Transverse colon (tissue), 4 donors: ENCODE results near the gene UPK1A. TPM values are rescaled to one million over a fixed set of nuclear protein-coding genes. Genes with fewer than 3 reads are reported as not detected.

Source experiments
- DNase-seq: peaks from one replicate; pipeline ENCODE4 v3.0.0-alpha.2; 2019
- H3K27ac ChIP-seq, 4 donors: fragments of 200-600 bp; sonication (generic); 2 replicates each; pipeline ENCODE4 v1.5.1; 2016 to 2018; ENCODE audit warnings: inconsistent platforms in 4 of 4
- H3K27me3 ChIP-seq: fragments of 200-600 bp; sonication (generic); 2 replicates; pipeline ENCODE4 v1.5.1; 2017; ENCODE audit warnings: inconsistent platforms
- H3K36me3 ChIP-seq, 4 donors: fragments of 200-600 bp; sonication (generic); 2 replicates each; pipeline ENCODE4 v1.5.1; 2017 to 2019; ENCODE audit warnings: inconsistent platforms in 4 of 4
- H3K4me1 ChIP-seq, 4 donors: fragments of 200-600 bp; sonication (generic); 2 replicates each; pipeline ENCODE4 v1.5.1; 2017 to 2020; ENCODE audit warnings: inconsistent platforms in 4 of 4
- H3K4me3 ChIP-seq, 4 donors: fragments of 200-600 bp; sonication (generic); 1 replicate in 1 of 4; 2 replicates in 3 of 4; pipeline versions ENCODE4 v1.5.1 to v1.6.1; 2017 to 2019; ENCODE audit warnings: inconsistent platforms in 4 of 4
- H3K9me3 ChIP-seq, 2 donors: fragments of 200-600 bp; sonication (generic); 2 replicates each; pipeline ENCODE4 v1.5.1; 2017 to 2019; ENCODE audit warnings: inconsistent platforms in 2 of 2
- CTCF ChIP-seq, 5 experiments: fragments of 200-600 bp in 3 of 5; fragments of 450-650 bp in 2 of 5; sonication (generic) in 3 of 5; IDR thresholded peaks; 1 replicate in 2 of 5; 2 replicates in 3 of 5; pipeline ENCODE4 v1.5.1; 2016 to 2017; ENCODE audit warnings: antibody characterized with exemption in 5 of 5, inconsistent platforms in 3 of 5, mild to moderate bottlenecking in 2 of 5, moderate library complexity in 1 of 5
- EP300 ChIP-seq: sonication (generic); formaldehyde crosslinking; IDR thresholded peaks from one replicate; pipeline ENCODE4 v1.6.1; 2017; ENCODE audit warnings: antibody characterized with exemption, low read depth
- POLR2A ChIP-seq: fragments of 450-650 bp; IDR thresholded peaks from one replicate; pipeline ENCODE4 v1.6.1; 2016; ENCODE audit warnings: antibody characterized with exemption, mild to moderate bottlenecking, moderate library complexity
- POLR2AphosphoS5 ChIP-seq, 3 donors: sonication (generic); formaldehyde crosslinking; IDR thresholded peaks; one replicate each; pipeline ENCODE4 v1.6.1; 2016; ENCODE audit warnings: antibody characterized with exemption in 3 of 3
- WGBS, 2 donors: methylation state at CpG; one replicate each; pipeline ENCODE4 v1.1.5; 2018; ENCODE audit warnings: low coverage in 1 of 2; 5-methylcytosine and 5-hydroxymethylcytosine counted together
- in situ Hi-C, 4 donors: fragments of 200-750 bp; cut with MboI; loops; one replicate each; pipeline versions ENCODE4 v1.15.0 to v1.15.1; 2017; ENCODE audit warnings: low sequenced_read_pairs in 3 of 4, low pct_ligation_motif_present in 1 of 4, low pct_unique_long_range_greater_than_20kb in 1 of 4
- intact Hi-C: fragments of 100-400 bp; cut with DNase I; formaldehyde crosslinking; loops from one replicate; pipeline ENCODE4 v1.15.1; 2023; ENCODE audit warnings: low total_unique reads
- total RNA-seq, 4 donors: library from RNA; depleted of rRNA; stranded (reverse); fragments of >200 nt; gene quantifications; one replicate each; pipeline ENCODE4 v1.1.0, GENCODE V29; 2016

UPK1A gene
- total RNA-seq, 4 donors from 2014 or later = not detected

GRCh38 chr19:35696835-35697234 is 30.5 kb downstream of the UPK1A start:
- Histone ChIP-seq H3K27me3 (no peaks in the 10 kb centered on the region), H3K4me3 (no peak overlapping the region), H3K4me1 (peaks cover 0 to 2% (median under 1%) of the 10 kb centered on the region in 4 donors), H3K9me3 (no peaks in the 10 kb centered on the region), H3K36me3 (no peaks in the 10 kb centered on the region), H3K27ac (no peak overlapping the region)
- intact Hi-C loops = no loop called here
- in situ Hi-C loops = loop anchor here in 1 of 4 donors (10.0 kb wide), 1 partner anchor 238 kb away; the partner anchor contains the start of gene LRFN3
- TF ChIP-seq EP300 (no peak), CTCF (IDR thresholded peaks at IDR 0.05) (no peak), POLR2AphosphoS5 (IDR thresholded peaks at IDR 0.05) (no peak), POLR2A (no peak)
- WGBS, 2 donors = 63% methylated on average over 4 of the region's 4 CpGs; no CpG with 5 or more reads in 1 of the 2 donors
- DNase-seq = no peak

DNA sequence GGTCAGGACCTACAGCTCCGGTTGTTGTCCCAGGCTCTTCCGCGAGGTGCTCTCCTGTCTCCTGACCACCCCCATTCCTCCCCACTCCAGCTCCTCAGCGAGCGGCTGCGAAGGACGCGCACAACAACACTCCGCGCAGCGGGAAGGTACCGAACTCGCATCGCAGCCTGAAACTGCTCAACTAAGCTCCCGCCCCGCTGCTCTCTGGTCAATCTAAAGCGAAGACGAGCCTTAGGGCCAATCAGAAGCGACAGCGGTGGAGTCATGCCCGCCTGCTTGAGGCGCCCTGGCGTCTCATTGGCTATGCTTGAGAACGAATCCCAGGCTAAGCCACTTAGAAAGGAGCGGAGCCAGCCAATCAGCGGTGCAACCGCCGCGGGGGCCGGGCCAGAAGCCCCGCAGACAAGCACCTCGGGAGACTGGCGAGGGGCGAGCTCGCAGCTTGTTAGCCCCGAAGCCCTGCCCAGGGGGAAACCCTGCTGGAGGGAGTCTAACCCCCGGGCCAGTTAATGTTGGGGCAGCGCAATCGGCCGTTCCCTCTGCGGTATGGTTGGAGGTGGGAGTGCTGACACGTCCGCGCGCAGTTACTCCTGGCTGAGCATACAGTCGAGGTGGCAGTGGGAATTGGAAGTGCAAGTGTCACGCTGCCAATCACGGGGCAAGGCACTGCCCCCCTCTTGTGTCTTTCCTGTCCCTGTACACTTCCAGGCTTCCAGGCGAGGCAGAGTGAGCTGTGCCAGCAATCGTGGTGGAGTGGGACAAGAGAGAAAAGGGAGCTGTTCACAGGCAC is 36.1 kb downstream of the UPK1A start:
- TF ChIP-seq POLR2A (peak; percentile 25), EP300 (no peak), CTCF (IDR thresholded peaks at IDR 0.05) (no peak), POLR2AphosphoS5 (IDR thresholded peaks at IDR 0.05) (peak in 1 of 3 donors; percentile 63)
- in situ Hi-C loops = no loop called here
- peaks cover 0 to 15% (median 8%) of the 10 kb centered on the region in 4 donors for H3K4me1 ChIP-seq
- peak; percentile 96 for DNase-seq
- WGBS, 2 donors = 0% methylated on average over 50 of the region's 50 CpGs; no CpG with 5 or more reads in 1 of the 2 donors
- H3K27me3 ChIP-seq = peaks cover 22% of the 10 kb centered on the region
- peak overlapping the region; percentile 44 to 76 (median 55) for H3K4me3 ChIP-seq
- no peaks in the 10 kb centered on the region for H3K36me3 ChIP-seq
- no peaks in the 10 kb centered on the region for H3K9me3 ChIP-seq
- intact Hi-C loops = no loop called here
- H3K27ac ChIP-seq = peak overlapping the region; percentile 44 to 72 (median 54)

DNA sequence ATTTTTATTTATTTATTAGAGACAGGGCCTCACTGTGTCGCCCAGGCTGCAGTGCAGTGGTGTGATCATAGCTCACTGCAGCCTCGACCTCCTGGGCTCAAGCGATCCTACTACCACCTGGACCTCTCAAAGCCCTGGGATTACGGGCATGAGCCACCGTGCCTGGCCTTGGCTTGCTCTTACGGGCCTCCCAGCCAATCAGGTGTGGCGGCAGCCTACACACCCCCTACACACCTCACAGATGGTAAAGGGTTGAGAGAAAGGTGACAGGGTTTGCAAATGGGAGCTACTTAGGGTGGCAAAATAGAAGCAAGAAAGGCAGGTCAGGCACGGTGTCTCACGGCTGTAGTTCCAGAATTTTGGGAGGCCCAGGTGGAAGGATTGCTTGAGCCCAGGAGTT is 37.0 kb downstream of the UPK1A start:
- no peaks in the 10 kb centered on the region for H3K36me3 ChIP-seq
- H3K27ac ChIP-seq = no peak overlapping the region
- intact Hi-C loops = no loop called here
- peaks cover 22% of the 10 kb centered on the region for H3K27me3 ChIP-seq
- peaks cover 0 to 15% (median 8%) of the 10 kb centered on the region in 4 donors for H3K4me1 ChIP-seq
- H3K9me3 ChIP-seq = no peaks in the 10 kb centered on the region
- in situ Hi-C loops = no loop called here
- DNase-seq = no peak
- TF ChIP-seq EP300 = no peak
- TF ChIP-seq POLR2A = no peak
- no peak for TF ChIP-seq CTCF (IDR thresholded peaks at IDR 0.05)
- no peak for TF ChIP-seq POLR2AphosphoS5 (IDR thresholded peaks at IDR 0.05)
- H3K4me3 ChIP-seq = no peak overlapping the region
- WGBS, 2 donors = 43% methylated on average over 9 of the region's 9 CpGs; no CpG with 5 or more reads in 1 of the 2 donors

GRCh38 chr19:35704218-35704617 is 37.9 kb downstream of the UPK1A start, which contains the start of gene ZBTB32:
Gene ZBTB32 (plus strand): TSS chr19:35704558. CDS start chr19:35714627, 10,069 bp downstream.
- WGBS, 2 donors = 31 to 46% methylated on average over 3 to 24 of the region's 24 CpGs
- no peaks in the 10 kb centered on the region for H3K36me3 ChIP-seq
- intact Hi-C loops = no loop called here
- TF ChIP-seq POLR2AphosphoS5 (IDR thresholded peaks at IDR 0.05) (no peak), CTCF (IDR thresholded peaks at IDR 0.05) (no peak), POLR2A (no peak), EP300 (no peak)
- no peak within 1 kb of the TSS for H3K27ac ChIP-seq
- DNase-seq = peak; percentile 30
- in situ Hi-C loops = no loop called here
- H3K4me3 ChIP-seq = no peak within 1 kb of the TSS
- H3K9me3 ChIP-seq = no peaks in the 10 kb centered on the region
- H3K4me1 ChIP-seq = peaks cover 0 to 15% (median 8%) of the 10 kb centered on the region in 4 donors
- H3K27me3 ChIP-seq = peaks cover 22% of the 10 kb centered on the region
